ENCODE measurements around the gene IBA57.
"Not testable (repeated sequence)": the region's sequence is repeated elsewhere in the genome, so short reads cannot be mapped to it uniquely, and the experiment has no call there.

Gene IBA57

GRCh38 chr1:228212966-228213844 lies 47.6 kb downstream of the IBA57 start:
- peak; percentile 87 for DNase-seq (ENCODE audit: low spot score)

- no peak for DNase-seq (ENCODE audit: low spot score)
Observed at GRCh38 chr1:228213917-228214808, 48.6 kb downstream of the IBA57 start.

- no peak for DNase-seq (ENCODE audit: low spot score)
Observed at GRCh38 chr1:228214921-228215662, 49.5 kb downstream of the IBA57 start.

- no peak for DNase-seq (ENCODE audit: low spot score)
Observed at GRCh38 chr1:228215663-228216116, 50.1 kb downstream of the IBA57 start.

GRCh38 chr1:228216371-228217320 lies 51.0 kb downstream of the IBA57 start:
- DNase-seq (ENCODE audit: low spot score), result no peak

GRCh38 chr1:228217551-228218344 lies 52.1 kb downstream of the IBA57 start:
- DNase-seq (ENCODE audit: low spot score), result no peak

GRCh38 chr1:228218513-228219244 lies 53.1 kb downstream of the IBA57 start:
- no peak for DNase-seq (ENCODE audit: low spot score)

- no peak for DNase-seq (ENCODE audit: low spot score)
Observed at GRCh38 chr1:228219245-228219961, 53.8 kb downstream of the IBA57 start.

GRCh38 chr1:228219962-228220780 lies 54.6 kb downstream of the IBA57 start:
- DNase-seq (ENCODE audit: low spot score), result no peak

GRCh38 chr1:228221097-228221496 lies 55.5 kb downstream of the IBA57 start:
- DNase-seq (ENCODE audit: low spot score), result not testable (repeated sequence)

GRCh38 chr1:228222548-228222947 lies 56.9 kb downstream of the IBA57 start:
- DNase-seq (ENCODE audit: low spot score), result no peak

- DNase-seq (ENCODE audit: low spot score), result no peak
Observed at GRCh38 chr1:228224198-228225164, 58.9 kb downstream of the IBA57 start.

- DNase-seq (ENCODE audit: low spot score), result no peak
Observed at GRCh38 chr1:228225165-228225710, 59.6 kb downstream of the IBA57 start.

- no peak for DNase-seq (ENCODE audit: low spot score)
Observed at GRCh38 chr1:228225740-228226139, 60.1 kb downstream of the IBA57 start.

GRCh38 chr1:228226141-228226874 lies 60.7 kb downstream of the IBA57 start:
- no peak for DNase-seq (ENCODE audit: low spot score)

All from hematopoietic multipotent progenitor cell treated with erythropoietin and hydrocortisone succinate and interleukin-3 and kit ligand, for 17 days (in vitro differentiated cells).